Uterus (tissue), 4 donors: ENCODE data around the gene CMTM8. TPM values are rescaled to one million over a fixed set of nuclear protein-coding genes. Genes with fewer than 3 reads are reported as not detected.

Experiments used
- DNase-seq, 2 donors: peaks; one replicate each; pipeline ENCODE4 v3.0.0-alpha.2; 2019 to 2020
- H3K27ac ChIP-seq, 2 donors: fragments of 200-600 bp; sonication (generic); 1 replicate in 1 of 2; 2 replicates in 1 of 2; pipeline ENCODE4 v1.5.1; 2016 to 2018
- H3K27me3 ChIP-seq, 2 donors: fragments of 200-600 bp; sonication (generic); one replicate each; pipeline ENCODE4 v1.5.1; 2018 to 2019; ENCODE audit warnings: control low read depth in 1 of 2
- H3K36me3 ChIP-seq, 2 donors: fragments of 200-600 bp; sonication (generic); one replicate each; pipeline ENCODE4 v1.5.1; 2019; ENCODE audit warnings: control low read depth in 1 of 2
- H3K4me1 ChIP-seq, 2 donors: fragments of 200-600 bp; sonication (generic); one replicate each; pipeline ENCODE4 v1.5.1; 2018 to 2019; ENCODE audit warnings: control low read depth in 1 of 2
- H3K4me3 ChIP-seq, 2 donors: fragments of 200-600 bp; sonication (generic); 1 replicate in 1 of 2; 2 replicates in 1 of 2; pipeline ENCODE4 v1.5.1; 2018 to 2019; ENCODE audit warnings: mild to moderate bottlenecking in 1 of 2
- H3K9me3 ChIP-seq, 2 donors: fragments of 200-600 bp; sonication (generic); one replicate each; pipeline ENCODE4 v1.5.1; 2019; ENCODE audit warnings: control low read depth in 1 of 2
- POLR2A ChIP-seq, 2 donors: fragments of 450-650 bp; IDR thresholded peaks; one replicate each; pipeline ENCODE4 v1.6.1; 2016; ENCODE audit warnings: antibody characterized with exemption in 2 of 2, mild to moderate bottlenecking in 1 of 2, moderate library complexity in 1 of 2
- intact Hi-C: fragments of 100-400 bp; cut with DNase I; formaldehyde crosslinking; loops from one replicate; pipeline ENCODE4 v1.15.1; 2023; ENCODE audit warnings: low total_unique reads
- total RNA-seq, 4 donors: library from RNA; depleted of rRNA in 3 of 4; stranded (reverse); fragments of >200 nt in 3 of 4; gene quantifications; one replicate each; pipeline versions ENCODE4 v1.1.0 to v1.2.4, GENCODE V29; 2014 to 2023
- TF ChIP-seq, protein P1 (sequence below), 4 experiments: fragments of 200-600 bp in 2 of 4; fragments of 450-650 bp in 2 of 4; sonication (generic) in 2 of 4; IDR thresholded peaks; one replicate each; pipeline ENCODE4 v1.5.1; 2016 to 2019; ENCODE audit warnings: antibody characterized with exemption in 4 of 4, mild to moderate bottlenecking in 2 of 4, moderate library complexity in 1 of 4
- donor health status: DM: yes; HTN: yes; CAD: no.

CMTM8 gene
- total RNA-seq, 4 donors from 2014 or later: 1.5 to 4.7 (median 2.5) TPM

DNA sequence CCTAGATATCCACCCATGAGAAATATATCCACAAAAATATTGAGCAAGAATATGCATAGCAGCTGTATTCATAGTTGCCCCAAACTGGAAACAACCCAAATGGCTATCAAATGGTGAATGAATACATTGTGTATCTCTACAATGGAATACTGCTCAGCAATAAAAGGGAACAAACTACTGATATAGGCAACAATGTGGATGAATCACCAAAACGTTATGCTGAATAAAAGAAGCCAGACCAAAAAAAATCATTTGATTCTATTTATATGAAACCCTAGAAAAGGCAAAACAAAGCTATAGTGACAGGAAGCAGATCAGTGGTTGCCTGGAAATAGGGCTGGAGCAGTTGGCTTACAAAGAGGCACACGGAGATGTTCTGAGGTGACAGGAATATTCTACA is 137.6 kb downstream of the CMTM8 start:
- Histone ChIP-seq H3K36me3 (no peaks in the 10 kb centered on the region), H3K27me3 (no peaks in the 10 kb centered on the region), H3K4me1 (no peaks in the 10 kb centered on the region), H3K27ac (no peak overlapping the region), H3K4me3 (no peak overlapping the region), H3K9me3 (no peaks in the 10 kb centered on the region)
- DNase-seq: no peak
- TF ChIP-seq POLR2A (IDR thresholded peaks at IDR 0.05): no peak
- TF ChIP-seq, protein P1, sequence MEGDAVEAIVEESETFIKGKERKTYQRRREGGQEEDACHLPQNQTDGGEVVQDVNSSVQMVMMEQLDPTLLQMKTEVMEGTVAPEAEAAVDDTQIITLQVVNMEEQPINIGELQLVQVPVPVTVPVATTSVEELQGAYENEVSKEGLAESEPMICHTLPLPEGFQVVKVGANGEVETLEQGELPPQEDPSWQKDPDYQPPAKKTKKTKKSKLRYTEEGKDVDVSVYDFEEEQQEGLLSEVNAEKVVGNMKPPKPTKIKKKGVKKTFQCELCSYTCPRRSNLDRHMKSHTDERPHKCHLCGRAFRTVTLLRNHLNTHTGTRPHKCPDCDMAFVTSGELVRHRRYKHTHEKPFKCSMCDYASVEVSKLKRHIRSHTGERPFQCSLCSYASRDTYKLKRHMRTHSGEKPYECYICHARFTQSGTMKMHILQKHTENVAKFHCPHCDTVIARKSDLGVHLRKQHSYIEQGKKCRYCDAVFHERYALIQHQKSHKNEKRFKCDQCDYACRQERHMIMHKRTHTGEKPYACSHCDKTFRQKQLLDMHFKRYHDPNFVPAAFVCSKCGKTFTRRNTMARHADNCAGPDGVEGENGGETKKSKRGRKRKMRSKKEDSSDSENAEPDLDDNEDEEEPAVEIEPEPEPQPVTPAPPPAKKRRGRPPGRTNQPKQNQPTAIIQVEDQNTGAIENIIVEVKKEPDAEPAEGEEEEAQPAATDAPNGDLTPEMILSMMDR (IDR thresholded peaks at IDR 0.05): no peak
- intact Hi-C loops: loop anchor here (5.0 kb wide), 1 partner anchor 91 kb away; no protein-coding TSS in a partner anchor

DNA sequence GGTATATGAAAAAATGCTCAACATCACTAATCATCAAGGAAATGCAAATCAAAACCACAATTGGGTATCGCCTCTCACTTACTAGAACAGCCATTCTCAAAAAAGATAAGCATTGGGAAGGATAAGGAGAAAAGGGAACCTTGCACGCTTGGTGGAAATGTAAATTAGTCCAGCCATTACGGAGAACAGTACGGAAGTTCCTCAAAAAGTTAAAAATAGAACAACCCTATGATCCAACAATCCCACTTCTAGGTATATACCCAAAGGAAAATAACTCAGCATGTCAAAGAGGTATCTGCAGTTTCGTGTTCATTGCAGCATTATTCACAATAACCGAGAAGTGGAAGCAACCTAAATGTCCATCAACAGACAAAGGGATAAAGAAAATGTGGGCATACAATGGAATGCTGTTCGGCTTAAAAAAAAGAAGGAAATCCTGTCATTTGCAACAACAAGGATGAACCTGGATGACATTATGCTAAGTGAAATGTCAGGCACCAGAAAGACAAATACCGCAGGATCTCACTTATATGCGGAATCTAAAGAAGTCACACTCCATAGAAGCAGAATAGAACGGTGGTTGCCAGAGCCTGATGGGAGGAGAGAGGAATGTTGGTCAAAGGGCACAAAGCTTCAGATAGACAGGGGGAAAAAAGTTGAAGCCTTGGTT is 141.5 kb downstream of the CMTM8 start:
- intact Hi-C loops: loop anchor here (5.0 kb wide), 1 partner anchor 87 kb away; no protein-coding TSS in a partner anchor
- Histone ChIP-seq H3K27ac (no peak overlapping the region), H3K9me3 (no peaks in the 10 kb centered on the region), H3K27me3 (no peaks in the 10 kb centered on the region), H3K36me3 (no peaks in the 10 kb centered on the region), H3K4me1 (no peaks in the 10 kb centered on the region), H3K4me3 (no peak overlapping the region)
- TF ChIP-seq POLR2A (IDR thresholded peaks at IDR 0.05): no peak
- TF ChIP-seq, protein P1 (IDR thresholded peaks at IDR 0.05): no peak
- no peak for DNase-seq

DNA sequence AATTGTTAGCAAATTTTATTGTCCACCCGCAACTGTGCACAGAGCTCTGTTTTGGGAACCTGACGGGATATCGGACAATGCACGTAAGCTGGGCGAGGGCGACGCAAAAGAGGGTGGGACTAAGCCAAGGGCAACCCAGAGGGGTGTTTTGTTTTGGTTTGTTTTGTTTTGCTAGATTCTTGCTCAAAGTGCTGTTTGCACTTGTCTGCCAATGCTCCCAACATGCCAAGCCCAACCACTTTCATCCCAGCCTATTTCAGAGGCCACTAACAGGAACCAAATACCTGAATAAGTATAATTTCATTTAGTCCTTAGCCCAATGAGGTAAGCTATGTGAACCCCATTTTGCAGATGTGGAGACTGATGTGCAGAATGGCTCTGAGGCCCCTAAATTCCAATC is 143.4 kb downstream of the CMTM8 start:
- Histone ChIP-seq H3K27ac (no peak overlapping the region), H3K36me3 (no peaks in the 10 kb centered on the region), H3K9me3 (no peaks in the 10 kb centered on the region), H3K4me1 (no peaks in the 10 kb centered on the region), H3K27me3 (no peaks in the 10 kb centered on the region), H3K4me3 (no peak overlapping the region)
- intact Hi-C loops: no loop called here
- no peak for TF ChIP-seq POLR2A (IDR thresholded peaks at IDR 0.05)
- TF ChIP-seq, protein P1 (IDR thresholded peaks at IDR 0.05): no peak
- no peak for DNase-seq

DNA sequence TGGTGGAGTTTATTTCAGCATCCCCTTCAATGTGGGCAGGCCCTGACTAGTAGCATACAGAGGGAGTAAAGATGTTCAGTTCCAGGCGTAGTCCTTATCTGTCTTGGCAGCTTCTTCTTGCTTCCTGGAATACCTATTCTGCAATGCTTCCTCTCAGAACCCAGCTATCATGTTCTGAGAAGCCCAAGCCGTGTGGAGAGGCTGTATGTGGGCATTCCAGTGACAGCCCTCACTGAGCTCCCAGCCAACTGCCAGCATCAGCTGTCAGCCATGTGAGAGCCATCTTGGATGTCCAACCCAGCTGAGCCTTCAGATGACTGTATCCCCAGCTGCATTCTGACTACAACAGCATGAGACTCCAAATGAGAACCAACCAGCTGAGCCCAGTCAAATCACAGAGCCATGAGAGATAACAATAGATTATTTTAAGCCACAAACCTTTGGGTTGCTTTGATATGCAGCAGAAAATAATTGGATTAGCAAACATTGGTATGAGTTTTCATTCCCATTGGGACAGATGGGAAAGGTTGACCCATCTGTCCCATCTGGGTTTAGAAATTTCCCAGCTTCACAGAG is 144.7 kb downstream of the CMTM8 start:
- H3K9me3 ChIP-seq: no peaks in the 10 kb centered on the region
- no peaks in the 10 kb centered on the region for H3K36me3 ChIP-seq
- intact Hi-C loops: no loop called here
- H3K27ac ChIP-seq: no peak overlapping the region
- DNase-seq: no peak
- no peak overlapping the region for H3K4me3 ChIP-seq
- no peaks in the 10 kb centered on the region for H3K27me3 ChIP-seq
- TF ChIP-seq, protein P1 (IDR thresholded peaks at IDR 0.05): no peak
- no peak for TF ChIP-seq POLR2A (IDR thresholded peaks at IDR 0.05)
- no peaks in the 10 kb centered on the region for H3K4me1 ChIP-seq

DNA sequence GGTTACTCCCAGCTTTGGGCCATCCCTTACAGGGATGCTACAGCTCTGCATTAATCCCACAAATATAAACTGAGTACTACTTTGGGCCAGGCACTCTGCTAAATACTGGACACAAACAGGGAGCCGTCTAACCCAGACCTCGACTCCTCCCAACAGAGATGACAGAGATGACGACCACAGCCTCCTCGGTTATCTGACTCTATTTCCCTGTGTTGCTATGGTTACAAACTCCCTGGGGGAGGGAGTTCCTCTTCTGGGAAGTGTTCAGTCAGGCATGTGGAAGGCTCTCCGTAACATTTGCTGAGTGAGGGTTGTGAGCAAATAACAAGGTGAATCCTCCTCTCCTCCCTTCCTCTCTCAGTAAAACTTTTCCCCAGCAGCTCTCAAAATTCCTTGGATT is 146.5 kb downstream of the CMTM8 start:
- Histone ChIP-seq H3K4me3 (no peak overlapping the region), H3K9me3 (no peaks in the 10 kb centered on the region), H3K27ac (no peak overlapping the region), H3K4me1 (no peaks in the 10 kb centered on the region), H3K27me3 (no peaks in the 10 kb centered on the region), H3K36me3 (no peaks in the 10 kb centered on the region)
- intact Hi-C loops: no loop called here
- TF ChIP-seq, protein P1 (IDR thresholded peaks at IDR 0.05): no peak
- TF ChIP-seq POLR2A (IDR thresholded peaks at IDR 0.05): no peak
- DNase-seq: no peak
